Kidney tubule cell (primary cell): Measurements from ENCODE around the gene SERINC5.
"Not testable (repeated sequence)": the region's sequence is repeated elsewhere in the genome, so short reads cannot be mapped to it uniquely, and the experiment has no call there.

Experiments
- DNase-seq: peaks from one replicate; pipeline ENCODE4 v3.0.0-alpha.2; 2018; ENCODE audit warnings: low spot score

The SERINC5 gene

GRCh38 chr5:80227979-80228596 is 27.8 kb downstream of the SERINC5 start:
- no peak for DNase-seq

- DNase-seq, result no peak
These were observed 29.9 kb downstream of the SERINC5 start for GRCh38 chr5:80225934-80226326.

GRCh38 chr5:80225189-80225933 is 30.5 kb downstream of the SERINC5 start:
- no peak for DNase-seq

- DNase-seq, result no peak
These were observed 32.3 kb downstream of the SERINC5 start for GRCh38 chr5:80223561-80223960.

GRCh38 chr5:80220245-80220897 is 35.5 kb downstream of the SERINC5 start:
- peak; percentile 39 for DNase-seq

GRCh38 chr5:80219391-80219790 is 36.5 kb downstream of the SERINC5 start:
- DNase-seq, result no peak

GRCh38 chr5:80217667-80218066 is 38.2 kb downstream of the SERINC5 start:
- no peak for DNase-seq

- DNase-seq, result no peak
These were observed 38.9 kb downstream of the SERINC5 start for GRCh38 chr5:80216753-80217596.

GRCh38 chr5:80216096-80216495 is 39.8 kb downstream of the SERINC5 start:
- DNase-seq, result no peak

- DNase-seq, result no peak
These were observed 40.3 kb downstream of the SERINC5 start for GRCh38 chr5:80215523-80215922.

- no peak for DNase-seq
These were observed 42.4 kb downstream of the SERINC5 start for GRCh38 chr5:80213466-80213865.

GRCh38 chr5:80212171-80212667 is 43.6 kb downstream of the SERINC5 start:
- no peak for DNase-seq

GRCh38 chr5:80211327-80211726 is 44.5 kb downstream of the SERINC5 start:
- no peak for DNase-seq

- no peak for DNase-seq
These were observed 45.8 kb downstream of the SERINC5 start for GRCh38 chr5:80210014-80210413.

GRCh38 chr5:80208381-80208780 is 47.5 kb downstream of the SERINC5 start:
- DNase-seq, result no peak

- DNase-seq, result no peak
These were observed 48.0 kb downstream of the SERINC5 start for GRCh38 chr5:80207832-80208231.

GRCh38 chr5:80206282-80206681 is 49.6 kb downstream of the SERINC5 start:
- DNase-seq, result no peak

GRCh38 chr5:80205846-80206245 is 50.0 kb downstream of the SERINC5 start:
- no peak for DNase-seq

GRCh38 chr5:80204808-80205614 is 50.8 kb downstream of the SERINC5 start:
- no peak for DNase-seq

- not testable (repeated sequence) for DNase-seq
These were observed 54.1 kb downstream of the SERINC5 start for GRCh38 chr5:80201763-80202162.

GRCh38 chr5:80198920-80199319 is 56.9 kb downstream of the SERINC5 start:
- no peak for DNase-seq
